ENCODE data around the gene XRCC1. TPM values are rescaled to one million over a fixed set of nuclear protein-coding genes. Genes with fewer than 3 reads are reported as not detected.

The XRCC1 gene
- polyA plus RNA-seq, 3 donors = 56.4 to 66.0 (median 59.1) TPM

- DNase-seq (ENCODE audit: low read depth in 3 of 3, low spot score in 2 of 3) = no peak
These were observed 80.2 kb downstream of the XRCC1 start for GRCh38 chr19:43495082-43495481.

Other genes with a start within 250 kb of the XRCC1 start
- under 1 TPM in 2 of 3 donors, not detected in 1; 0.28 to 0.40 TPM for gene CD177, start 221.8 kb downstream of the XRCC1 start, polyA plus RNA-seq (ENCODE audit: insufficient read length in 3 of 3)
- not detected for gene TEX101, start 160.6 kb downstream of the XRCC1 start, polyA plus RNA-seq (ENCODE audit: insufficient read length in 3 of 3)
- 1 to 10 TPM; 1.2 to 1.9 (median 1.3) TPM for gene LYPD3, start 109.9 kb downstream of the XRCC1 start, polyA plus RNA-seq (ENCODE audit: insufficient read length in 3 of 3)
- gene PHLDB3, start 70.8 kb downstream of the XRCC1 start, polyA plus RNA-seq (ENCODE audit: insufficient read length in 3 of 3) = 1 to 10 TPM; 5.0 to 6.9 (median 5.6) TPM
- 10 to 100 TPM; 24.2 to 28.1 (median 27.9) TPM for gene ETHE1, start 48.3 kb downstream of the XRCC1 start, polyA plus RNA-seq (ENCODE audit: insufficient read length in 3 of 3)
- 1 to 10 TPM; 1.4 to 1.5 (median 1.4) TPM for gene ZNF575, start 42.3 kb downstream of the XRCC1 start, polyA plus RNA-seq (ENCODE audit: insufficient read length in 3 of 3)
- 10 to 100 TPM; 17.8 to 19.2 (median 17.9) TPM for gene PINLYP, start 274 bp upstream of the XRCC1 start, polyA plus RNA-seq (ENCODE audit: insufficient read length in 3 of 3)
- gene IRGQ, start 20.6 kb upstream of the XRCC1 start, polyA plus RNA-seq (ENCODE audit: insufficient read length in 3 of 3) = 10 to 100 TPM; 12.7 to 13.8 (median 12.9) TPM
- gene ZNF576, start 21.1 kb upstream of the XRCC1 start, polyA plus RNA-seq (ENCODE audit: insufficient read length in 3 of 3) = 10 to 100 TPM in 2 of 3 donors, 1 to 10 TPM in 1; 9.6 to 11.3 (median 10.1) TPM
- under 1 TPM; 0.59 to 0.80 (median 0.67) TPM for gene SRRM5, start 36.6 kb upstream of the XRCC1 start, polyA plus RNA-seq (ENCODE audit: insufficient read length in 3 of 3)
- gene ZNF428, start 44.1 kb upstream of the XRCC1 start, polyA plus RNA-seq (ENCODE audit: insufficient read length in 3 of 3) = 10 to 100 TPM; 82.2 to 90.6 (median 86.1) TPM
- 10 to 100 TPM; 43.1 to 50.6 (median 44.2) TPM for gene CADM4, start 64.3 kb upstream of the XRCC1 start, polyA plus RNA-seq (ENCODE audit: insufficient read length in 3 of 3)
- 1 to 10 TPM; 6.0 to 8.4 (median 6.3) TPM for gene PLAUR, start 94.6 kb upstream of the XRCC1 start, polyA plus RNA-seq (ENCODE audit: insufficient read length in 3 of 3)
- gene IRGC, start 140.5 kb upstream of the XRCC1 start, polyA plus RNA-seq (ENCODE audit: insufficient read length in 3 of 3) = not detected
- gene SMG9, start 179.4 kb upstream of the XRCC1 start, polyA plus RNA-seq (ENCODE audit: insufficient read length in 3 of 3) = 10 to 100 TPM; 36.9 to 40.5 (median 37.4) TPM
- gene KCNN4, start 205.4 kb upstream of the XRCC1 start, polyA plus RNA-seq (ENCODE audit: insufficient read length in 3 of 3) = 1 to 10 TPM in 2 of 3 donors, under 1 TPM in 1; 0.97 to 1.8 (median 1.5) TPM
- under 1 TPM; 0.42 to 0.71 (median 0.47) TPM for gene LYPD5, start 226.9 kb upstream of the XRCC1 start, polyA plus RNA-seq (ENCODE audit: insufficient read length in 3 of 3)